Activated CD8-positive, alpha-beta memory T cell treated with anti-CD3 and anti-CD28 coated beads for 48 hours (primary cell): ENCODE data around the gene TEX2.
"Not testable (repeated sequence)": the region's sequence is repeated elsewhere in the genome, so short reads cannot be mapped to it uniquely, and the experiment has no call there.

ENCODE experiments used
- DNase-seq, 3 experiments: peaks; one replicate each; pipeline ENCODE4 v3.0.0-alpha.2; 2020; ENCODE audit warnings: low read depth in 2 of 3, low spot score in 2 of 3

The TEX2 gene

DNA sequence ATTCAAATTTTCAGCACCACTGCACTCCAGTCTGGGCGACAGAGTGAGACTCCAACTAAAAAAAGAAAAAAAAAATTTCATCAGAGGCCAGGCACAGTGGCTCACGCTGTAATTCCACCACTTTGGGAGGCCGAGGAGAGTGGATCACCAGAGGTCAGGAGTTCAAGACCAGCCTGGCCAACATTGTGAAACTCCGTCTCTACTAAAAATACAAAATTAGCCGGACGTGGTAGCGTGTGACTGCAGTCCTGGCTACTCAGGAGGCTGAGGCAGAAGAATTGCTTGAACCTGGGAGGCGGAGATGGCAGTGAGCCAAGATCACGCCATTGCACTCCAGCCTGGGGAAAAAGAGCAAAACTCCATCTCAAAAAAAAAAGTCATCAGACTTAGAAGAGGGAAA, 77.5 kb downstream of the TEX2 start:
- not testable (repeated sequence) for DNase-seq

DNA sequence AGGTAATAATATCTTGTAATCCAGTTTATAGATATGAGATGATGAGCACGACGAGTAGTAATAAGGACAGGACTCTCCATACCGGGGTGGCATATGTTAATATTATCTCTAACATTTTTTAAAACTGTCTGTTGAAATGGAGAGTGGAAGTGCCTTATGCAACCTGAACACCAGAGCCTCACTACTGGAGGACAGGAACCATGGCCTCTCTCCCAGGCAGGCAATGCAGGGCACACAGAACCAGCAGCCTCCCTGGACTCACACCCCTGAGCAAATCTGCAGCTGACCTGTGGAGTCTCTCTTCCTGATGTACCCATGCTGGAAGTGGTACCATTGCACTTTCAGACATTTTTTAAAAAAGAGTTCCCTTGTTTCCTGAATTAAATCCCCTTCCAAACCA, 78.0 kb downstream of the TEX2 start:
- DNase-seq = no peak

- peak in 2 of 3 experiments; percentile 13 to 16 for DNase-seq
Measured at GRCh38 chr17:64183815-64184214, 79.2 kb downstream of the TEX2 start.

DNA sequence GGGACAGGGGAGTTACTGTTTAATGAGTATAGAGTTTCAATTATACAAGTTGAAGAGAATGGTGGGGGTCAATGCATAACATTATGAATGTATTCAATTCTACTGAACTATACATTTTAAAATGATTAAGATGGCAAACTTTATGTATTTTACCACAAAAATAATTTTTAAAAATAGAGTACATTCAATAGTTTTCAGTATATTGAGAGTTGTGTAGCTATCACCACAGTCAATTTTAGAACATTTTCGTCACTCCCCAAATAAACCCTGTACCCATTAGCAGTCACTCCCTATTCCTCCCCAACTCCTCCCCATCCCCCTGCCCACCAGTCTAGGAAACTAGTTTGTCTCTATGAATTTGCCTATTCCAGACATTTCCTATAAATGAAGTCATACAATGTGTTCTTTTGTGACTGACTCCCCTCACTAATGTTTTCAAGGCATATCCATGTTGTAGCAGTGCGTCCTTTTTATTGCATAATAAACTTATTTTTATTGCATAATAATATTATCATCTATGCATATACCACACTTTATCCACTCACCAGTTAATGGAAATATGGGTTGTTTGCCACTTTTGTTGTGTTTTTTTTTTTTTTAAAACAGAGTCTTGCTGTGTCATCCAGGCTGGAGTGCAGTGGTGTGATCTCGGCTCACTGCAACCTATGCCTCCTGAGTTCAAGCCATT, 80.6 kb downstream of the TEX2 start:
- no peak for DNase-seq

- DNase-seq = no peak
Measured at GRCh38 chr17:64180089-64181073, 82.7 kb downstream of the TEX2 start.

DNA sequence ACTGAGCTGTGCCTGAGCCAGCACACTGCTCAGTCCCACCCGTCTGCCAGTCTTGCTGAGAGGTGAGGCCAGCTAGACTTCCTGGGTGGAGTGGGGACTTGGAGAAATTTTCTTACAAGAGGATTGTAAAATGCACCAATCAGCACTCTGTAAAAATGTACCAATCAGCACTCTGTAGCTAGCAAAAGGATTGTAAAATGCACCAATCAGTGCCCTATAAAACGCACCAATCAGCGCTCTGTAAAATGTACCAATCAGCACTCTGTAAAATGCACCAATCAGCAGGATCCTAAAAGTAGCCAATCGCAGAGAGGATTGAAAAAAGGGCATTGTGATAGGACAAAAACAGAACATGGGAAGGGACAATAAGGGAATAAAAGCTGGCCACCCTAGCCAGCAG, 84.0 kb downstream of the TEX2 start:
- DNase-seq = not testable (repeated sequence)

GRCh38 chr17:64178011-64178825, 84.8 kb downstream of the TEX2 start:
- no peak for DNase-seq

DNA sequence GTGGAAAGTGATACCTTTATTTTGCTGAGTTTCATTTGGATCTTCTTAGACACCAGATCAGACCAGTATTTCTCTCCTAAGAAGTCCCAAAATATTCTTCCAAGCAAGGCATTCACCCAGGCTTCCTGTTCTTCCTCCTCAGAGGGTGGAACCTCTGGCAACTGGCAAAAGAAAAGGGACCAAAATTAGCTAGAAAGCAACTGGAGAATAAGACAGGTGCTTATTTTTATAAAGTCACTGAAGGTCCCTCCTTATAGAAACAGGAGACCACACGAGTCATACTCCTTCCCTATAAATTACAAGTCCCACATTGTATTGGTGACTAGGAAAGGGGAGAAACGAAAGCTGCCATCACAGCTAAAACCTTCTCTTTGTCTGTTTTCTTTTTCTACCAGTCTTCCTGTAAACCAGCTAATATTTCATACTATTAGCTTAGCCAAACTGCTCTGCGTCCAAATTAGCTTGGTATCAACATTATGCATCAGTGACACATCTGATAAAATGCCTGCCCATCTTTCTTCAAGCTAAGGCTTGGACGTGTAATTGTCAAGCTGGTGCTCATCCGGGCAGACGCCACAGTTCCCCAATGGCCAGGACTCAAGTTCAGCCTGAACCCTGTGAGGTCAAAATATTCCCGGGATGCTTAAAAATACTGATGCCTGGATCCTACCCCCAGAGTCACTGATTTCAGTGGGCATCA, 85.6 kb downstream of the TEX2 start:
- DNase-seq = no peak

- no peak for DNase-seq
Measured at GRCh38 chr17:64176556-64176955, 86.5 kb downstream of the TEX2 start.

GRCh38 chr17:64174686-64175456, 88.2 kb downstream of the TEX2 start:
- no peak for DNase-seq

DNA sequence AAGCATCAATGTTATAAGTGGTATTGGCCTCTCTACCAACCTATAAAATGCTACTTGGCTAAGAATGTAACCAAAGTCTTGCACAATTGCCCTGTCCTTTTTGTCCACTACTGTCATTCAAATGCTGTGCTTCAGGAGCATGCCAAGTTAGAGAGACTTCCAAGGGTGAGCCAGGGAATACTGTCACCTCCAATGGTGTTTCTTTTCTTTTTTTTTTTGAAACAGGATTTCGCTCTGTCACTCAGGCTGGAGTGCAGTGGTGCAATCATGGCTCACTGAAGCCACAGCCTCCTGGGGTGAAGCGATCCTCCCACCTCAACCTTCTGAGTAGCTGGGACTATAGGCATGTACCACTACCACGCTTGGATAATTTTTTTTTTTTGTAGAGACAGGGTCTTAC, 89.4 kb downstream of the TEX2 start:
- DNase-seq = no peak

GRCh38 chr17:64172510-64172909, 90.5 kb downstream of the TEX2 start:
- no peak for DNase-seq

DNA sequence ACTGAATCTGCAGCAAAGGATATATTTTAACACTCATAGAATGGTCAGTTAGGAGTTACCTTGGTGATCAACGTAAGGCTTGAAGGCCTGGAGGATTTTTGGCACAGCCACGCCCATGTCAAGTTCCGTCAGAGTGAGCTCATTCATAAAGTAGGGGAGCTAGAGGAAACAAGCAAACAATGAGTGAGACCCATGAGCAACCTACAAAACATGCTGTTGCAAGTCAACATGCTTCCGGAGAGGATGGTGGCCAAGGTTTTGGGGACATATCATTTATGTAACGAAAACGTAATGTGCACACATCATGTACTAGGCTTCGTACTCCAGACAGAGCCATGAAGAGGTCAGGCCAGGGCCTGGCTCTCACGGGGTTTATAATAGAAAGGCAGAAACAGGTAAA, 92.0 kb downstream of the TEX2 start:
- DNase-seq = no peak

DNA sequence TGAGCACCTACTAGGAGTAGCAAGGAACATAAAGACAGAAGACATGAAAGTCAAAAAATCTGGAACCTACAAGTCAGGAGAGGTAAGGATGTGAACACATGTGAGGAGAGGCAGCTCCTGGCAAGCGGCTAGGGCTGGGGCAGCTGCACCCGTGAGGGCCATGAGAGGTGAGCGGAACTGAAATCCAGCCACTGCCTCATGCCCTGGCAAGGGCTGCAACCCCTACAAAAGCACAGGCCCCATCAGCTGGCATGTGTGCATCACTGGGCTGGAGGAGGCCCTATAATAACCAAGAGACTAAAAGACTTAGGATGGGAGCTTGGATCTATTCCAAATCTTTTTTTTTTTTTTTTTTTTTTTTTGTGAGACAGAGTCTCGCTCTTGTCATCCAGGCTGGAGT, 92.8 kb downstream of the TEX2 start:
- DNase-seq = no peak

GRCh38 chr17:64167666-64168065, 95.4 kb downstream of the TEX2 start:
- DNase-seq = not testable (repeated sequence)

- DNase-seq = no peak
Measured at GRCh38 chr17:64166876-64167275, 96.2 kb downstream of the TEX2 start.

DNA sequence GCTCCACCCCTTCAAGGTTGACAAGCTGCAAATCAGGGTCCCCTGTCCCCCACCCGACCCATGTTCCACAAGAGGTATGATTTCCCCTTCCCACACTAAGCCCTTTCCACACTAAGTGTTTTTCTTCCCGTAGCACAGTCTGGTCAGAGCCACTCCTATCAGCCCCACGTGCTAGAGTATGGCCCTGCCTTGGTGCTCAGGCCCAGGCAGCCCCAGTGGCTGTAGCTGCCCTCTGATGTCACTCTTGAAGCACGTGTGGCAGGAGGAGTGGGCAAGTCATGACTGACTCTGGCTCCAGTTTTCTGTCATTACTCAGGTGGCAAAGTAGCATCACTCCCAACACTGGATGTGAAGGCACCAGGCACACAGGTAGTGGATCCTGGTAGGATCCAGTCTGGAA, 97.7 kb downstream of the TEX2 start:
- no peak for DNase-seq

DNA sequence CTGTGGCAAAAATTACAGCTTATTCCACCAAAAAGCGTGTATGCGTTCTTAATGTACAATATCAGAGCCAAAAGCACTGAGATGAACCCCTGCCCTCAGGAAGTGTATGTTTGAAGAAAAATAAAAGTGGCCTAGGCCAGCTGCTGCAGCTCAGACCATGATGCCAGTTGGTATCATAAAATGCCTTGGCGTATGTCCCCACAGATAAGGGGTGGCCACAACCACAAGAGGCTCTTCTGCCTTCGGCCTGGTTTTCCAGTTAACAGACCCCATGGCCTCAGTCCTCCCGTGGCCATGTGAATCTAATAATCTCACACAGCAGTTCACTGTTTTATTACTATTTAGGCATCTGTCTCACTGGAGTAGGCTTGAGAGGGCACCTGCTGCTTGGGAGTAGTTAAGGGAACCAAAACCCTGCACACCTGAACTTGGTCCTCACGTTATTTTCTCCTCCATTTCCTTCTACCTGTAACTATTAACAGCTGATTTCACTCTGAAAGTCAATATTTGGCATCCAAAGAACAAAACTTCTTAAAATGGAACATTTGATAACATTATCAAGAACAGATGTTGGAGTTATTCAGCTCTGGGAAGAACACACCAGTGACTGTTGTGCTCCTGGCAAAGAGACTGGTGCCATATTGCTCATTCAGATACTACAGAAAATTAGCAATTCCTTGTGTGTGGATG, 98.3 kb downstream of the TEX2 start:
- no peak for DNase-seq

DNA sequence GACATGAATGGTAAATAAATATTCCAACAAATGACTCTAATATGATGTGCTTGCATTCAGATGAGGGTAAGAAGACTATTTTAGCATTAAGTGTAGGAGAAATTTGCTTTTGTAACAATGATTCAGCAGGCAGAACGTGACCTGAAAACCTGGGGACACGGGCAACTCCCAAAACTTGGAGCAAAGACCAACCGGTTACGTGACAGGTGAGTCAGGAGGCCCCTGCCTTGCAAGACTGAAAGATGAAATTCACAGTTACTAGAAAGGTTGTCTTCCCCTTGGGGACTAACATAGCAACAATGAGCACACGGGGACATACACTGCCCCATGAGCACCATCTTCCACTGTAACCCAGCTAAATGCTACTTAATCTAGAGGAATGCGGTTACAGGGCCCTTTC, 99.6 kb downstream of the TEX2 start:
- DNase-seq = no peak

GRCh38 chr17:64162554-64162953, 100.5 kb downstream of the TEX2 start:
- no peak for DNase-seq
